Panc1 (cell line): ENCODE results near the gene PIPOX. TPM values are rescaled to one million over a fixed set of nuclear protein-coding genes. Genes with fewer than 3 reads are reported as not detected.

Experiments used
- ATAC-seq: fragments of 200-7000 bp; cut with Tn5 transposase; 2 replicates; pipeline ENCODE4 v1.9.1; 2020; ENCODE audit warnings: mild to moderate bottlenecking, moderate library complexity
- BruUV-seq: library from RNA; stranded (reverse); fragments of 400-500 nt; replicated peaks from 2 replicates; lab custom pipeline; 2021; lab: Mats Ljungman, UMichigan
- CTCF ChIA-PET: fragments of 300-600 bp; sonication (Branson Sonifier 250); formaldehyde crosslinking; loops from one replicate; lab custom pipeline; 2022; ENCODE audit warnings: antibody characterized with exemption; lab: Charles Lee
- POLR2A ChIA-PET: fragments of 300-600 bp; sonication (Branson Sonifier 250); formaldehyde crosslinking; loops from one replicate; lab custom pipeline; 2022; ENCODE audit warnings: antibody characterized with exemption; lab: Charles Lee
- DNase-seq: peaks from one replicate; pipeline ENCODE4 v3.0.0-alpha.2; 2010; ENCODE audit warnings: low read depth, low spot score
- H3K27ac ChIP-seq: 2 replicates; pipeline ENCODE4 v1.5.1; 2011; ENCODE audit warnings: mild to moderate bottlenecking, low read length, inconsistent platforms
- H3K27me3 ChIP-seq: fragments of 200-500 bp; sonication (Bioruptor generic); 2 replicates; pipeline ENCODE4 v1.6.0; 2014; ENCODE audit warnings: low read length, inconsistent platforms; ENCODE audit not compliant: control insufficient read depth, insufficient read depth
- H3K36me3 ChIP-seq: fragments of 200-500 bp; sonication (Bioruptor generic); 2 replicates; pipeline ENCODE4 v1.5.1; 2014; ENCODE audit warnings: inconsistent platforms, mild to moderate bottlenecking, low read length, moderate library complexity; ENCODE audit not compliant: control insufficient read depth, insufficient read depth
- H3K4me1 ChIP-seq: 2 replicates; pipeline ENCODE4 v1.5.1; 2011; ENCODE audit warnings: inconsistent platforms, mild to moderate bottlenecking, low read length, moderate library complexity; ENCODE audit not compliant: control insufficient read depth, insufficient read depth
- H3K4me3 ChIP-seq, 2 experiments: 2 replicates each; pipeline ENCODE4 v1.5.1; 2011 to 2012; ENCODE audit warnings: low read depth in 2 of 2, low read length in 2 of 2, mild to moderate bottlenecking in 2 of 2, inconsistent platforms in 1 of 2, moderate library complexity in 1 of 2
- H3K9me3 ChIP-seq: fragments of 200-500 bp; sonication (Bioruptor generic); 2 replicates; pipeline ENCODE4 v1.5.1; 2014; ENCODE audit warnings: low read depth, mild to moderate bottlenecking, inconsistent platforms, low read length, moderate library complexity; ENCODE audit not compliant: control insufficient read depth, insufficient read depth
- CTCF ChIP-seq: fragments of 450-650 bp; IDR thresholded peaks from 2 replicates; pipeline ENCODE4 v1.5.1; 2017; ENCODE audit warnings: mild to moderate bottlenecking
- POLR2AphosphoS5 ChIP-seq: IDR thresholded peaks from 2 replicates; pipeline ENCODE4 v1.6.1; 2012; ENCODE audit warnings: mild to moderate bottlenecking, low read depth, low read length, moderate library complexity
- REST ChIP-seq, 2 experiments: IDR thresholded peaks; 2 replicates each; pipeline ENCODE4 v1.6.1; 2011 to 2012; ENCODE audit warnings: low read depth in 2 of 2, control low read depth in 1 of 2, low read length in 1 of 2, mild to moderate bottlenecking in 1 of 2, moderate library complexity in 1 of 2; ENCODE audit not compliant: insufficient read depth in 1 of 2
- SIN3A ChIP-seq: IDR thresholded peaks from 2 replicates; pipeline ENCODE4 v1.6.1; 2012; ENCODE audit warnings: low read depth, mild to moderate bottlenecking, low read length, moderate library complexity, borderline replicate concordance; ENCODE audit not compliant: insufficient read depth
- TCF7L2 ChIP-seq: IDR thresholded peaks from 2 replicates; pipeline ENCODE4 v1.6.1; 2011; ENCODE audit warnings: mild to moderate bottlenecking, low read depth, low read length, inconsistent platforms
- in situ Hi-C: cut with HindIII; loops from 2 replicates; pipeline ENCODE4 v1.10.0; 2016; ENCODE audit warnings: low sequenced_read_pairs, low pct_unique_long_range_greater_than_20kb
- intact Hi-C: fragments of 100-400 bp; cut with micrococcal nuclease; formaldehyde crosslinking; loops from one replicate; pipeline ENCODE4 v1.10.0; 2022; ENCODE audit not compliant: unreplicated experiment
- total RNA-seq: library from RNA; stranded (reverse); gene quantifications from one replicate; pipeline ENCODE4 v1.2.1, GENCODE V29; 2021; ENCODE audit not compliant: unreplicated experiment

Gene PIPOX
- total RNA-seq, 1 experiment from 2014 or later, result 2.4 TPM

GRCh38 chr17:29090750-29091605 lies 48.0 kb downstream of the PIPOX start:
- ChIA-PET POLR2A (interaction anchor here (0.5 to 0.6 kb wide), 3 partner anchors 86 to 133 kb away, joined by 4 to 9 read pairs (median 6); no protein-coding TSS in a partner anchor), CTCF (interaction anchor here (0.9 to 1.8 kb wide), 3 partner anchors 25 to 132 kb away, joined by 3 to 8 read pairs (median 4); no protein-coding TSS in a partner anchor)
- Histone ChIP-seq H3K27me3 (no peaks in the 10 kb centered on the region), H3K9me3 (no peaks in the 10 kb centered on the region), H3K36me3 (0 out of 2 replicates have a peak, but pooled peaks cover 6% of the 10 kb centered on the region), H3K4me3 (no peak overlapping the region), H3K4me1 (no peaks in the 10 kb centered on the region), H3K27ac (no peak overlapping the region)
- intact Hi-C loops (no loop called here), in situ Hi-C loops (no loop called here)
- no TSS peak for BruUV-seq
- ATAC-seq (no peak), DNase-seq (no peak)
- TF ChIP-seq SIN3A, result no peak
- TF ChIP-seq CTCF, result no peak
- TF ChIP-seq POLR2AphosphoS5, result no peak
- TF ChIP-seq TCF7L2, result no peak
- TF ChIP-seq REST (IDR thresholded peaks at IDR 0.05; ENCODE audit: insufficient read depth in 1 of 2, low read depth in 2 of 2, low read length in 1 of 2), result no peak

- in situ Hi-C loops, result no loop called here
- Histone ChIP-seq H3K27ac (no peak overlapping the region), H3K27me3 (no peaks in the 10 kb centered on the region), H3K4me1 (no peaks in the 10 kb centered on the region), H3K4me3 (no peak overlapping the region), H3K9me3 (no peaks in the 10 kb centered on the region), H3K36me3 (0 out of 2 replicates have a peak, but pooled peaks cover 6% of the 10 kb centered on the region)
- CTCF ChIA-PET, result interaction anchor here (0.9 to 1.8 kb wide), 3 partner anchors 24 to 133 kb away, joined by 3 to 8 read pairs (median 4); no protein-coding TSS in a partner anchor
- DNase-seq, result no peak
- intact Hi-C loops, result no loop called here
- ATAC-seq, result 0 out of 2 replicates have a peak, but pooled peaks have one; percentile 24
- BruUV-seq, result no TSS peak
- TF ChIP-seq CTCF, result no peak
- TF ChIP-seq SIN3A, result no peak
- POLR2A ChIA-PET, result interaction anchor here (0.5 to 0.6 kb wide), 2 partner anchors 87 to 133 kb away, joined by 4 to 6 read pairs; no protein-coding TSS in a partner anchor
Measured at GRCh38 chr17:29091606-29092289, 48.8 kb downstream of the PIPOX start.
